Epithelial cell of esophagus (primary cell): ENCODE measurements around the gene NR2F1.

ENCODE experiments used
- DNase-seq: peaks from one replicate; pipeline ENCODE4 v3.0.0; 2010; ENCODE audit warnings: low read depth
- H3K4me3 ChIP-seq: 2 replicates; pipeline ENCODE4 v1.5.1; 2011; ENCODE audit warnings: mild to moderate bottlenecking, low read length, control low read depth
- CTCF ChIP-seq: IDR thresholded peaks from 2 replicates; pipeline ENCODE4 v1.5.1; 2011; ENCODE audit warnings: low read depth, mild to moderate bottlenecking, low read length, control low read depth, inconsistent platforms; ENCODE audit not compliant: insufficient read depth; ENCODE audit errors: missing control alignments

Gene NR2F1

GRCh38 chr5:93579692-93580062 is 3.3 kb upstream of the NR2F1 start:
- peak overlapping the region; percentile 59 for H3K4me3 ChIP-seq
- no peak for DNase-seq

GRCh38 chr5:93580063-93580926 is 2.7 kb upstream of the NR2F1 start:
- TF ChIP-seq CTCF = no peak
- peak overlapping the region; percentile 59 for H3K4me3 ChIP-seq
- DNase-seq = peak; percentile 34

More at GRCh38 chr5:93579692-93580062, 3.3 kb upstream of the NR2F1 start:
- no peak for TF ChIP-seq CTCF

GRCh38 chr5:93580927-93581445 is 2.0 kb upstream of the NR2F1 start, which contains the start of gene NR2F1-AS1:
Gene NR2F1-AS1, minus strand, starts transcription at chr5:93581219.
- peak within 1 kb of the TSS; percentile 59 for H3K4me3 ChIP-seq
- peak; percentile 39 for DNase-seq

GRCh38 chr5:93582167-93582462 is 907 bp upstream of the NR2F1 start:
- DNase-seq = no peak
- H3K4me3 ChIP-seq = peak overlapping the region; percentile 59
- TF ChIP-seq CTCF = no peak

More at GRCh38 chr5:93580927-93581445, 2.0 kb upstream of the NR2F1 start, which contains the start of gene NR2F1-AS1:
- TF ChIP-seq CTCF = no peak

GRCh38 chr5:93583439-93583767 is 381 bp downstream of the NR2F1 start:
- no peak for DNase-seq
- no peak for TF ChIP-seq CTCF
- H3K4me3 ChIP-seq = peak overlapping the region; percentile 32

- no peak for TF ChIP-seq CTCF
- peak; percentile 62 for DNase-seq
- peak overlapping the region; percentile 32 for H3K4me3 ChIP-seq
Observed at GRCh38 chr5:93583768-93584595, 960 bp downstream of the NR2F1 start.
